HG03097 (cell line): ENCODE measurements around the gene AFDN.
A peak's percentile ranks its signal among the peaks of the same experiment; 100 is the strongest.

Source experiments
- ATAC-seq: cut with Tn5 transposase; IDR thresholded peaks from one replicate; pipeline ENCODE4 v1.9.1; 2021; ENCODE audit not compliant: unreplicated experiment, low FRiP score

Gene AFDN, protein sequence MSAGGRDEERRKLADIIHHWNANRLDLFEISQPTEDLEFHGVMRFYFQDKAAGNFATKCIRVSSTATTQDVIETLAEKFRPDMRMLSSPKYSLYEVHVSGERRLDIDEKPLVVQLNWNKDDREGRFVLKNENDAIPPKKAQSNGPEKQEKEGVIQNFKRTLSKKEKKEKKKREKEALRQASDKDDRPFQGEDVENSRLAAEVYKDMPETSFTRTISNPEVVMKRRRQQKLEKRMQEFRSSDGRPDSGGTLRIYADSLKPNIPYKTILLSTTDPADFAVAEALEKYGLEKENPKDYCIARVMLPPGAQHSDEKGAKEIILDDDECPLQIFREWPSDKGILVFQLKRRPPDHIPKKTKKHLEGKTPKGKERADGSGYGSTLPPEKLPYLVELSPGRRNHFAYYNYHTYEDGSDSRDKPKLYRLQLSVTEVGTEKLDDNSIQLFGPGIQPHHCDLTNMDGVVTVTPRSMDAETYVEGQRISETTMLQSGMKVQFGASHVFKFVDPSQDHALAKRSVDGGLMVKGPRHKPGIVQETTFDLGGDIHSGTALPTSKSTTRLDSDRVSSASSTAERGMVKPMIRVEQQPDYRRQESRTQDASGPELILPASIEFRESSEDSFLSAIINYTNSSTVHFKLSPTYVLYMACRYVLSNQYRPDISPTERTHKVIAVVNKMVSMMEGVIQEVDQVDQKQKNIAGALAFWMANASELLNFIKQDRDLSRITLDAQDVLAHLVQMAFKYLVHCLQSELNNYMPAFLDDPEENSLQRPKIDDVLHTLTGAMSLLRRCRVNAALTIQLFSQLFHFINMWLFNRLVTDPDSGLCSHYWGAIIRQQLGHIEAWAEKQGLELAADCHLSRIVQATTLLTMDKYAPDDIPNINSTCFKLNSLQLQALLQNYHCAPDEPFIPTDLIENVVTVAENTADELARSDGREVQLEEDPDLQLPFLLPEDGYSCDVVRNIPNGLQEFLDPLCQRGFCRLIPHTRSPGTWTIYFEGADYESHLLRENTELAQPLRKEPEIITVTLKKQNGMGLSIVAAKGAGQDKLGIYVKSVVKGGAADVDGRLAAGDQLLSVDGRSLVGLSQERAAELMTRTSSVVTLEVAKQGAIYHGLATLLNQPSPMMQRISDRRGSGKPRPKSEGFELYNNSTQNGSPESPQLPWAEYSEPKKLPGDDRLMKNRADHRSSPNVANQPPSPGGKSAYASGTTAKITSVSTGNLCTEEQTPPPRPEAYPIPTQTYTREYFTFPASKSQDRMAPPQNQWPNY (N-terminal part only)

DNA sequence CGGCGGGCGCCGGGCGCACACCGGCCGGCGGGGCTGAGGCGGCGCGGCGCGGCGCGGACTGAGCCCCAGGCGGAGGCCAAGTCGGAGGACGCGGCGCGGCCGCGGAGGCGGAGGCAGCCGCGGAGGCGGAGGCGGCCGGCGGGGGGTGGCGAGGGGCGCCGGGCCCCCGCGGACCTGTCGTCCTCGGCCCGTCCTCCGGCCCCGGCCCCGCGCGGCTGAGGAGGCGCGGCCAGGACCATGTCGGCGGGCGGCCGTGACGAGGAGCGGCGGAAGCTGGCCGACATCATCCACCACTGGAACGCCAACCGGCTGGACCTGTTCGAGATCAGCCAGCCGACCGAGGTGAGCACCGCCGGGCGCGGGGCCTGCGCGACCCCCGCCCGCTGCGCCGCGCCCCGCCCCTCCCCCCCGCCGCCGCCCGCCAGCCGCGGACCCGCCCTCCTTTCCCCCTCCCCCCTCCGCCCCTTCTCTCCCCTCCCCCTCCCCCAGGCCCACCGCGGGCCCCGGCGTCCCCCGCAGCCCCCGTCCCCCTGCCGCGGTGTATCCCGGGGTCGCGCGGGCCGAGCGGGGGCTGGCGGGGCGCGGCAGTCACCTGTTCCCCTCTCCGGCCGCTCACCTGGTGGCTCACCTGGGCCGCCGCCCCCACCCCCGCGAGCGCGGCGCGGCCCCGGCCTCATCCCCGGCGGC is at the start of gene AFDN:
Gene AFDN, plus strand, starts transcription at position 16 of the 687 bp plus-strand sequence. Its CDS starts 222 bp downstream, at position 238.
- ATAC-seq, result peak; percentile 35

- ATAC-seq, result no peak
These were observed 48.1 kb upstream of the AFDN start for GRCh38 chr6:167778497-167779128.

DNA sequence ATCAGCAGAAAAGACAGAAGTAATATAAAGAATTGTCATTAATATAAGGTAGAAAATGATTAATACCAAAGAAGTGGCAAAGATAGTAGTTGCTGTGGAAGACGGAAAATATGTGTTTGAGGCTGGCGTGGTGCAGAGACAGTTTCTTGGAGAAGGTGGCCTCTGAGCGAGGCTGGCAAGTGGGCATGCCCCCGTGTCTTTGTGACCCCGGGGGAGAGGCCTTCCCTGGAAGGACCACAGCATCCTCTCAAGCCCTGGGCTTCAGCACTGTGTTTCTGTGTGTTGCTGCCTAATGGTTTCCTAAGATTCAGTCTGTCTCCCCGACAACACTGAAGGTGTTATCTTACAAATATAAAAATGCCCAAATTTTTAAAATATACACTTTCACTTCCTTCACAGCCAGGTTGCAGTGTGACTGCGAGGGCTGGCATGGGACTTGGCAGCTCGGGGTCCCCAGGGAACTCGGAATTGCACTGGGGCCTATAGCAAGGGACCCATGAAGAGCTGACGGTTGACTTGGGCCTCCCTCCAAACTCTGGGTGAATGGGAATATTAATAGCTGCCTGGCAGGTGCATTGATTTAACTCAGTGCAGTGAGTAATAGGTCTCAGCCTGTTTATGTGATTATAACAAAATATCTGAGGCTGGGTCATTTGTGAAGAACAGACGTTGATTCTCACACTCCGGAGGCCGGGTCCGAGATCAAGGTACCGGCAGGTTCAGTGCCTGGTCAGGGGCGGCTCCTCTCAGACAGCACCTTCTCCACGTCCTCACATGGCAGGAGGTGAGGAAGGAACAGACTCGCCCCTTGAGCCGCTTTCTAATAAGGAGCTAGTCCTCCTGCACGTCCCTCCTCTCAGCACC is 47.4 kb upstream of the AFDN start:
- ATAC-seq, result no peak

DNA sequence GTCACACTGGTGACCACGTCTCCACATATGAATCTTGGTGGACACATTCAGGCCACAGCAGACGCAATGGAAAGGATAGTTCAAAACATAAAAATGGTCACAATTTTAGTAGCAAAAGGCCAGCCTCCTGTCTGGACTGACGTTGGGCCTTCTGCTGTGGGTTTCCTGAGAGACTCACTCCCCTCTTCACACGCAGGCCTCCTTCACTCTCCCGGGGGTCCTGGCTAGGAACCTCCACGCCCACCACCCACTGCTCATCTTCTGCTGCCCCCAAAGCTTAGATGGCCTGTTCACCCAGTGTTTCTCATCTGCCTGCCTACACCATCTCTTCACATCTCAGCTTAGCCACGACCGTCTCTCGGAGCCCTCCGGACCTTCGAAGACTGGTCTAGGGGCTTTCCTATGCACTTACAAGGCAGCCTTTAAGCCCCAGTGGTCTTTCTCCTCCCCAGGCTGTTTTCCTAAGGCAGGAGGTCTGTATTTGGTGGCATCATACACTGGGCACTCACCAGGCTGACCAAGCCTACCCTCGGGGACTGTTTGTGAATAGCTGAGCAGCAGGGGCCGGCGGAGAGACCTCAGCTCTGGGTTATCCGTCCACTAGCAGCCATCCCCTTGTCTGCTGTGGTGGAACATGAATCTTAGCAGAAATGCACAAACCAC is 46.6 kb upstream of the AFDN start:
- no peak for ATAC-seq

DNA sequence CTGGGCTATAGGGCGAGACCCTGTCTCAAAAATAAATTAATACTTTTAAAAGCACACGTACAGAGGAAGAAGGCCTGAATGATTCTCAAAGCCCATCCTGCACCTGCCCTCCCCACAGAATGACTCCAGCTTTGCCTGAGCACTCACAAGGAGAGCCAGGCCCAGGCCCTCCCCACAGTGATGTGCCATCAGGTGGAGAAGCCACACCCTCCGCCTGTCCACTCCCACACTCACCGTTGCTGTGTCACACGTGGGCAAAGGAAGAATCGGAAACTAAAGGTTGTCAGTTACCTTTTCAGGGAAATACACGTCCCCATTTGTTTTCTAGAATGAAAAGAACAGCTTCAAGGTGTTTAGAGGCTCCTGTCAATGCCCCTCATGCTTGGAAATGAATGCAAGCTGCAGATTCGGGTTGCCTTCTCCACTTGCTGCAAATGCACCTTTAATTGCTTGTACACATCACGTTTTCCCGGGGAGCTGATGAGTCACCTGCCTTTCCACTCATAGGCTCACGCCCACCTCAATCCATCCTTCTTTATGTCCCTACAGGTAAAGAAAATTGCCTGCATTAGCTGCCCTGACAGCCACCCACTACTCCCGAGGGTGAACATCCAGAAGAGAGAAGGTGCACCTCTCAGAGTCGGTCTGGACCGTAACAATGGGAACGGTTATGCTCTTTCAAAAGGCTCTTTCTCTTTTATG is 45.5 kb upstream of the AFDN start:
- no peak for ATAC-seq

GRCh38 chr6:167781868-167782267 is 44.8 kb upstream of the AFDN start:
- ATAC-seq, result no peak

DNA sequence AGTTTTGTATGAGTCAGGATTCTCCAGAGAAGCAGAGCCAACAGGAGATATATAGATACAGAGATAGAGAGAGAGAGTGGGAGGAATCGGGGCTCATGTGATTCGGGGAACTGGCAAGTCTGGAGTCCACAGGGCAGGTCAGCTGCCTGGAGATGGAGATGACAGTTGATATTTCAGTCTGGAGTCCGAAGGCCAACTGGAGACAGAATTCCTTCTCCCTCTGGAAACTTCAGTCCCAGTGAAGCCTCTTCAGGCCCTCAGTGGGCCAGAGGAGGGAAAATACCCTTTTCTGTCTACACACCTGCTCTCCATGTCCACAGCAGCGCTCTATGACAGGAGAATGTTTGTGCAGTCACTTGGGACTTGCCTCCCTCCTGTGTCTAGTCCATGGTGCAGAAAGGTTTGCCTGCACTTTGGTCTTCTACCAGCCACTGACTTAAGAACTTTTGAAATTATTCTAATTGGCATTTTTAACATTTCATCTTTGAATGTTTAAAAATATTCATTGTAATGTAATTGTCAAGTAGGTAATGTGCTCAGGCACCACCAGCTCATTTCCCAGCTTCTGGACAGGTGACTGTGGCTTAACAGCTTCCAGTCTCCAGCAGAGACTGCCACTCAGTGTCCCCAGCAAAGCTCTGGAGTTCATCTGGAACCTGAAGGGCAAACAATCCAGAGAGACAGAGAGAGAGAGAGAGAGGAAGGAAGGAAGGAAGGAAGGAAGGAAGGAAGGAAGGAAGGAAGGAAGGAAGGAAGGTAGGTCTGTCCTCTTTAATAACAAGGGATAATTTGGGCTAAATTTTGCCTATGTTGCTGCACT is 43.8 kb upstream of the AFDN start:
- no peak for ATAC-seq

GRCh38 chr6:167786853-167787675 is 39.6 kb upstream of the AFDN start:
- no peak for ATAC-seq

- ATAC-seq, result no peak
These were observed 38.7 kb upstream of the AFDN start for GRCh38 chr6:167787896-167788562.

- no peak for ATAC-seq
These were observed 38.2 kb upstream of the AFDN start for GRCh38 chr6:167788563-167788903.

DNA sequence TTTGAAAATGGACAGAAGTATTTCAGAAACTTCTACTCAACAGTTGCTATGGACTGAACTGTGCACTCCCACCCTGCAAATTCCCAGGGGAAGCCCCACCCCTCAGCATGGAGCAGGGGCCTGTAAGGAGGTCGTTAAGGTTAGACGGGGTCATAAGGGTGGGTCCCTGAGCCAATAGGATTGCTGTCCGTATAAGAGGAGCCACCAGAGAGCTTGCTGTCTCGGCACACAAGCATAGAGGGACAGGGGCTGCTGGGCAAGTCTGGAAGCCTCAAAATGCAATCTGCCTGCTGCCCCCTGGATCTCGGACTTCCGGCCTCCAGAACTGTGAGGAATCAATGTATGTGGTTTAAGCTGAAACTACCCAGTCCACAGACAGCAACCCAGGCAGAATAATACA is 37.4 kb upstream of the AFDN start:
- no peak for ATAC-seq

DNA sequence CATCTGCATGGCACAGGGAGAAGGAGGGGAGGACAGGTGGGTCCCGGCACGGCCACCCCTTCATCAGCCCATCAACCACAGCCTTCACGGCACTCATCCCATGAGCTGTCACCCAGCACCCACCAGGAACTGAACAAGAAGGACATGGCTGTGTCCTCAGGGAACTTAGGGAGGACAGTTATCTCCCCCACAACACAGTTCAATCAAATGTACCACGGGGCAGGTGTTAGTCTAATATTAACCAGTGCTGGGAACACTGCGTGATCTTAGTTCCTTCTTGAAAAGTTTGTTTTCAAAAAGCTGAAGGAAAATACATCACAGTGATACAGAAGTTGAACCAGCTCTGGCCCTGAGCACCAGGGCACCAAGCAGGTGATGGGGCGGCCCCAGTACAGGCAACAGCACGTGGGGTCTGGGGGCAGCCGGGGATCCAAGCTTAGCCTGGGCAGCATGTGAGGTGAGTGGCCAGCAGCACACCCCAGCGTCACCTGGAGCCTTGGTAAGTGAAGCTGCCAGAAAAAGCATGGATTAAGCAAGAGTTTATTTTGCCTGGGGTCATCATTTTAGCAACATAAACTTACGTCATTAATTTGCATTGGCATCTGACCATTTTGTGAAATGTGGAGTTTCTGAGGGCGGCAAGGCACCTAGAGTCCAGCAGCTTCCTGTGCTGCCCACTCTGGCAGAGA is 35.5 kb upstream of the AFDN start:
- ATAC-seq, result no peak

DNA sequence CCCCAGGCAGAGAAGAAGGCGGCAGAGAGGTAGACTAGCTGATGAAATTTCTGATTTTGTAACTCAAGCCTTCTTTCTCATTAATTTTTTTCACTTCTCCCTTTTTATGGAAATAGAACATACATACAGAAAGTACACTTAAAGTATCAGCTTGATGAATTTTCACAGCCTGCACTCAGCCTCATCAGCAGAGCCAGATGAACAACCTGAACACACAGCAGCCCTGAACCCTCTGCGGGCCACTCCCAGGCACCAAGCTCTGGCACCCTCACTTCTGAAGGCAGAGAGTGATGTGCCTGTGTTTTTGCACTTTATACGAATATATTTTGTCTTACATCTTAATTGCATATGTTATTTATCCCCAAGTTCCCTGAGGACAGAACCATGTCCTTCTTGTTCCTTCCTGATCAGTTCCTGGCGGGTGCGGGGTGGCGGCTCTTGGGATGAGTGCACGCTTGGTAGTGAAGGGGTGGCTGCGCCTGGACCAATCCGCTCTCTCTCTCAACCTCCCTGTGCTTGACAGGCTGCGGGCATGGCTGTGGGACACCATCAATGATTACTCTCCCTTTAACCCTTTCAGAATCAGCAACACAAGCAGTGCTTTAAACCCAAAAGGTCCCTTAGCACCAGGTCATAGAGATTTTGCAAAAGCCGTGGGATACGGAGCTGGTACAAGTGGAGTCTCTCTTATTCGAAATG is 34.8 kb upstream of the AFDN start:
- ATAC-seq, result no peak

- ATAC-seq, result no peak
These were observed 33.3 kb upstream of the AFDN start for GRCh38 chr6:167793421-167793820.
